ENCODE measurements around the gene JPT2. TPM values are rescaled to one million over a fixed set of nuclear protein-coding genes. Genes with fewer than 3 reads are reported as not detected.

The JPT2 gene
- polyA plus RNA-seq, 1 experiment: 41.2 TPM

DNA sequence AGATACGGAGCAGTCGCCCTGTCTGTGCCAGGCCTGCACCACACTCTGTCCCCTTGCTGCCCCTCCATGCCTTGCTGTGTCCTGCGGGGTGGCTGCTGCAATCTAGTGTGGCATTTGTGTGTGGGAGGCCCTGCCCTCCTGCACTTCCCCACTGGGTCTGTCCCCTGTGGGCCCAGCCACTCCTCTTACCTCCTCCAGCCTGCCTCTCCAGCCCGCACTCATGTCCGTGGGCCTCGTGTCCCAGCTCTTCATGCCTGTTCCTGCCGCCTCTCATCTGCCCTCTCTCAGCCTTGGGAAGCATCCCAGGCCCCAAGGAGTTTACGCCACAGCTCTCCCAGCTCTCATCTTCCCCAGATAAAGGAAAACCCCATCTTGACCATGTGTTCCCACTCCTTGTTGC lies 39.3 kb upstream of the JPT2 start:
- ChIA-PET CTCF (no interaction called here), POLR2A (no interaction called here)
- Histone ChIP-seq H3K9me3 (ENCODE audit: control insufficient read depth, insufficient read depth, low read length) (no peaks in the 10 kb centered on the region; the same call in 1 of the 2 replicates), H3K4me3 (ENCODE audit: low read depth, low read length) (no peak overlapping the region), H3K27ac (ENCODE audit: low read depth, low read length) (no peak overlapping the region), H3K27me3 (ENCODE audit: control insufficient read depth, insufficient read depth, low read length) (no peaks in the 10 kb centered on the region)
- TF ChIP-seq, protein P1, sequence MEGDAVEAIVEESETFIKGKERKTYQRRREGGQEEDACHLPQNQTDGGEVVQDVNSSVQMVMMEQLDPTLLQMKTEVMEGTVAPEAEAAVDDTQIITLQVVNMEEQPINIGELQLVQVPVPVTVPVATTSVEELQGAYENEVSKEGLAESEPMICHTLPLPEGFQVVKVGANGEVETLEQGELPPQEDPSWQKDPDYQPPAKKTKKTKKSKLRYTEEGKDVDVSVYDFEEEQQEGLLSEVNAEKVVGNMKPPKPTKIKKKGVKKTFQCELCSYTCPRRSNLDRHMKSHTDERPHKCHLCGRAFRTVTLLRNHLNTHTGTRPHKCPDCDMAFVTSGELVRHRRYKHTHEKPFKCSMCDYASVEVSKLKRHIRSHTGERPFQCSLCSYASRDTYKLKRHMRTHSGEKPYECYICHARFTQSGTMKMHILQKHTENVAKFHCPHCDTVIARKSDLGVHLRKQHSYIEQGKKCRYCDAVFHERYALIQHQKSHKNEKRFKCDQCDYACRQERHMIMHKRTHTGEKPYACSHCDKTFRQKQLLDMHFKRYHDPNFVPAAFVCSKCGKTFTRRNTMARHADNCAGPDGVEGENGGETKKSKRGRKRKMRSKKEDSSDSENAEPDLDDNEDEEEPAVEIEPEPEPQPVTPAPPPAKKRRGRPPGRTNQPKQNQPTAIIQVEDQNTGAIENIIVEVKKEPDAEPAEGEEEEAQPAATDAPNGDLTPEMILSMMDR (IDR thresholded peaks at IDR 0.05; ENCODE audit: low read depth, low read length): no peak
- no peak for DNase-seq (ENCODE audit: low read depth, low spot score)

DNA sequence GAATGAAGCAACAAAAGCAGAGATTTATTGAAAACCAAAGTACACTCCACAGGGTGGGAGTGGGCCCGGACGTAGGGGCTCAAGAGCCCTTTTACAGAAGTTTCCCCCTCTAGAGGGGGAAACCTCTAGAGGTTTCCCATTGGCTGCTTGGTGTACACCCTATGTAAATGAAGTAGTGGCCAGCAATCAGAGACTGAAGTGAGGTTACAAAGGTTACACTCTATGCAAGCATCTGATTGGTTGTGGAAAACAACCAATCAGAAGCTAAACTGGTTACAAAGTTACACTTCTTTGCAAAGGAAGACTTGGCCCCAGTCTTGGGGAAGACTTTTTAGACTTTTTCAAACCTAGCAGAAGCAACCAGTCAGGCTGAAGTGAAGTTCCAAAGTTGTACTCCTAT lies 38.8 kb upstream of the JPT2 start:
- Histone ChIP-seq H3K27ac (ENCODE audit: low read depth, low read length) (no peak overlapping the region), H3K9me3 (ENCODE audit: control insufficient read depth, insufficient read depth, low read length) (no peaks in the 10 kb centered on the region; the same call in 1 of the 2 replicates), H3K4me3 (ENCODE audit: low read depth, low read length) (no peak overlapping the region), H3K27me3 (ENCODE audit: control insufficient read depth, insufficient read depth, low read length) (no peaks in the 10 kb centered on the region)
- TF ChIP-seq, protein P1 (IDR thresholded peaks at IDR 0.05; ENCODE audit: low read depth, low read length): no peak
- ChIA-PET POLR2A (no interaction called here), CTCF (no interaction called here)
- no peak for DNase-seq (ENCODE audit: low read depth, low spot score)

DNA sequence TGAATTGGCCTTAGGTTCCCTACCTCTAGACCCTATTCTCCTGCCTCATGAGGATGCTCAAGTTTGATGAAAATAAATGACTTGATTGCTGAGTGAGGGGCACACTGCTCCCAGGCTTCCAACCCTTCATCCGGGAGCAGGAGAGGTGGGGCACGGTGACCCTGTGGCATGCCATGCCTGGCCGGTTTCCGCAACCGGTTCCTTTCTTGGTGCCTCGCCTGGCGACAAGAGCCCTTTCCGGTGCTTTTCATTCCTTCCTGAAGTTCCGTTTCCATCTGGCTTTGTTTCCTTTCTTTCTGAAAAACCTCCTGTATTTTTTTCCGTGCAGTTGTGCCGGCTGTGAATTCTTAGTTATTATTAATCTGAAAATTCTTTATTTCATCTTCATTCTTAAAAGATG lies 38.2 kb upstream of the JPT2 start:
- CTCF ChIA-PET: no interaction called here
- H3K27ac ChIP-seq (ENCODE audit: low read depth, low read length): no peak overlapping the region
- POLR2A ChIA-PET: no interaction called here
- no peak for DNase-seq (ENCODE audit: low read depth, low spot score)
- TF ChIP-seq, protein P1 (IDR thresholded peaks at IDR 0.05; ENCODE audit: low read depth, low read length): no peak
- no peak overlapping the region for H3K4me3 ChIP-seq (ENCODE audit: low read depth, low read length)
- H3K27me3 ChIP-seq (ENCODE audit: control insufficient read depth, insufficient read depth, low read length): no peaks in the 10 kb centered on the region
- H3K9me3 ChIP-seq (ENCODE audit: control insufficient read depth, insufficient read depth, low read length): no peaks in the 10 kb centered on the region; the same call in 1 of the 2 replicates

DNA sequence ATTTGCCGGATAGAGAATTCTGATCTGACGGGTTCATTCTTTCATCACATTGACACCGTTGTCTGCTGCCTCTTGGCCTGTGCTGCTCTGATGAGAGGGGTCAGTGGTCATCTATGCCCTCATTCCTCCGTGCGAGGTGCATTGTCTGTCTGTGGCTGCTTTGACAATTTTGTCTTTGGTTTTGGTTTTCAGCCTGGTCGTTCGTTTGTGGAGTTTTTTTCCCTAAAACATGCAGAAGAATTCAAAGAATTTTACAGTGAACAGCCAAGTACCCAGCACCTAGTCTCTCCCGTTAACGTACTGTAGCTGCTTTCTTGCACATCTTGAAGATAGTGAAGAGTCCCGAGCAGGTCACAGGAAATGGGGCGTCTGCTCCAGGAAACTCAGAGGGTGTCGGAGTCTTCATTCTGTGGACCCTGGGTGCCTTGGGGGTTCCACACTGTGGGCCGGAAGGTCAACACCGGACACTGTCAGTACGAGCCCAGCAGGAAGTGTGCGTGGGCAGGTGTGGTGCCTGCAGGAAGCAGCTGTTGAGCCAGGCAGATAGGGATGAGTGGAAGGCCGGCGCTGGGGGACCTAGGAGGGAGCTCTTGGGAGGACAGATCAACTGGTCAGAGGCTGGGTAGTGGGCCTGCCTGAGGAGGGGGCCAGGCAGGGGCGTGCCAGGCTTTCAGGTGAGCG lies 37.7 kb upstream of the JPT2 start:
- H3K4me3 ChIP-seq (ENCODE audit: low read depth, low read length): no peak overlapping the region
- TF ChIP-seq, protein P1 (IDR thresholded peaks at IDR 0.05; ENCODE audit: low read depth, low read length): no peak
- DNase-seq (ENCODE audit: low read depth, low spot score): no peak
- no peaks in the 10 kb centered on the region for H3K27me3 ChIP-seq (ENCODE audit: control insufficient read depth, insufficient read depth, low read length)
- CTCF ChIA-PET: interaction anchor here (0.7 kb wide), 1 partner anchor 183 kb away, joined by 3 read pairs; no protein-coding TSS in a partner anchor
- no peak overlapping the region for H3K27ac ChIP-seq (ENCODE audit: low read depth, low read length)
- POLR2A ChIA-PET: no interaction called here
- no peaks in the 10 kb centered on the region; the same call in 1 of the 2 replicates for H3K9me3 ChIP-seq (ENCODE audit: control insufficient read depth, insufficient read depth, low read length)

DNA sequence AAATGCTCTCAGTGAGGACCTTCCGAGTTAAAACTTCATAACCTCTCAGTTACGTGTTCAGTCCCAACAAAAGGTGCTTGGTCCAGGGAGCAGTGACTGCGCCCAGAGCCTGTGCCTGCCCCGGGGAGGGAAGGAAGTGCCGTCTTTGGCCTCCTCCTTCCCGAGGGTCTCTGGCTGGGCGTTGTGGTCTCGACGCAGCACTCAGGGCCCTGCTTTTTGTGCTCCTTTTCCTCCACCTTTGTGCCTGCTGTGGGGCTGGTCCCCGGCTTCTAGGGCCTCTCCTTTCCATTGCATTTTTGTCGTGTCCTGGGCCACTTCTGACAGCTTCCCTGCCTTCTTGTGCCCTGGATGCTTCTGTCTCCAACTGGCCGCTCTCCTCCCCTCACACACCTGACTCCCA lies 36.8 kb upstream of the JPT2 start:
- no peak overlapping the region for H3K4me3 ChIP-seq (ENCODE audit: low read depth, low read length)
- no peak for DNase-seq (ENCODE audit: low read depth, low spot score)
- no peaks in the 10 kb centered on the region for H3K27me3 ChIP-seq (ENCODE audit: control insufficient read depth, insufficient read depth, low read length)
- CTCF ChIA-PET: no interaction called here
- no peaks in the 10 kb centered on the region for H3K9me3 ChIP-seq (ENCODE audit: control insufficient read depth, insufficient read depth, low read length)
- TF ChIP-seq, protein P1 (IDR thresholded peaks at IDR 0.05; ENCODE audit: low read depth, low read length): no peak
- no peak overlapping the region for H3K27ac ChIP-seq (ENCODE audit: low read depth, low read length)
- POLR2A ChIA-PET: no interaction called here
